Neural cell (in vitro differentiated cells): ENCODE results near the gene SPAG16. TPM values are rescaled to one million over a fixed set of nuclear protein-coding genes. Genes with fewer than 3 reads are reported as not detected.

Source experiments
- H2AFZ ChIP-seq: fragments of 200-600, 300-800 bp; sonication (generic), shearing (Covaris generic); 2 replicates; pipeline ENCODE4 v1.6.0; 2014; ENCODE audit warnings: low read depth, mild to moderate bottlenecking, antibody characterized with exemption, low read length, moderate library complexity
- H3F3A ChIP-seq: fragments of 200-600 bp; shearing (Covaris generic); 2 replicates; pipeline ENCODE4 v1.6.1; 2016; ENCODE audit warnings: mild to moderate bottlenecking, moderate library complexity, mixed read lengths, antibody characterized with exemption, low read length; ENCODE audit not compliant: insufficient read depth, poor library complexity, severe bottlenecking
- H3K27ac ChIP-seq: fragments of 200-600, 300-800 bp; sonication (generic), shearing (Covaris generic); 2 replicates; pipeline ENCODE4 v1.5.1; 2014; ENCODE audit warnings: mild to moderate bottlenecking, low read length, moderate library complexity
- H3K27me3 ChIP-seq: fragments of 300-800, 200-600 bp; sonication (generic), shearing (Covaris generic); 2 replicates; pipeline ENCODE4 v1.6.0; 2014; ENCODE audit warnings: mild to moderate bottlenecking, low read depth, low read length, moderate library complexity; ENCODE audit not compliant: insufficient read depth
- H3K36me3 ChIP-seq: fragments of 300-800, 200-600 bp; sonication (generic), shearing (Covaris generic); 2 replicates; pipeline ENCODE4 v1.5.1; 2014; ENCODE audit warnings: mild to moderate bottlenecking, antibody characterized with exemption, low read length, moderate library complexity; ENCODE audit not compliant: insufficient read depth
- H3K4me2 ChIP-seq: fragments of 300-800, 200-600 bp; sonication (generic), shearing (Covaris generic); 2 replicates; pipeline ENCODE4 v1.6.0; 2014; ENCODE audit warnings: mild to moderate bottlenecking, low read length
- H3K4me3 ChIP-seq: fragments of 300-800, 200-600 bp; sonication (generic), shearing (Covaris generic); 2 replicates; pipeline ENCODE4 v1.5.1; 2014; ENCODE audit warnings: mild to moderate bottlenecking, low read length, moderate library complexity
- H3K79me2 ChIP-seq: fragments of 200-600 bp; shearing (Covaris generic); replicated peaks from 2 replicates; pipeline ENCODE4 v1.6.0; 2014; ENCODE audit warnings: mild to moderate bottlenecking, low read length, moderate library complexity; ENCODE audit not compliant: insufficient read depth
- H3K9ac ChIP-seq: fragments of 300-800, 200-600 bp; sonication (generic), shearing (Covaris generic); 2 replicates; pipeline ENCODE4 v1.6.1; 2016; ENCODE audit warnings: mild to moderate bottlenecking, low read length, mixed read lengths
- H3K9me2 ChIP-seq: fragments of 200-600 bp; shearing (Covaris generic); 2 replicates; pipeline ENCODE4 v1.6.1; 2016; ENCODE audit warnings: mild to moderate bottlenecking, low read length, mixed read lengths; ENCODE audit not compliant: insufficient read depth
- H3K9me3 ChIP-seq: fragments of 200-600, 300-800 bp; sonication (generic), shearing (Covaris generic); 2 replicates; pipeline ENCODE4 v1.6.1; 2016; ENCODE audit warnings: mild to moderate bottlenecking, mixed run types, low read length, moderate library complexity, mixed read lengths
- H4K20me1 ChIP-seq: fragments of 200-600 bp; shearing (Covaris generic); 2 replicates; pipeline ENCODE4 v1.6.1; 2016; ENCODE audit warnings: mild to moderate bottlenecking, mixed run types; ENCODE audit not compliant: insufficient read depth
- CTCF ChIP-seq: fragments of 450-650 bp; IDR thresholded peaks from 2 replicates; pipeline ENCODE4 v1.5.1; 2014; ENCODE audit warnings: antibody characterized with exemption, mild to moderate bottlenecking, moderate library complexity; ENCODE audit not compliant: poor library complexity, severe bottlenecking
- EP300 ChIP-seq: fragments of 450-650 bp; conservative IDR thresholded peaks from 2 replicates; pipeline ENCODE4 v1.6.1; 2014; ENCODE audit warnings: antibody characterized with exemption, mild to moderate bottlenecking, moderate library complexity; ENCODE audit not compliant: poor library complexity, severe bottlenecking
- EZH2 ChIP-seq: fragments of 200-600, 300-800 bp; shearing (Covaris generic), sonication (generic); IDR thresholded peaks from 2 replicates; pipeline ENCODE4 v1.6.1; 2014; ENCODE audit warnings: antibody characterized with exemption, low read length, borderline replicate concordance, mild to moderate bottlenecking; ENCODE audit not compliant: insufficient read depth, poor library complexity, severe bottlenecking
- MXI1 ChIP-seq: fragments of 450-650 bp; conservative IDR thresholded peaks from 2 replicates; pipeline ENCODE4 v1.6.1; 2014; ENCODE audit warnings: antibody characterized with exemption, mild to moderate bottlenecking; ENCODE audit not compliant: poor library complexity, severe bottlenecking
- POLR2AphosphoS5 ChIP-seq: IDR thresholded peaks from 2 replicates; pipeline ENCODE4 v1.6.1; 2012
- RAD21 ChIP-seq: fragments of 450-650 bp; conservative IDR thresholded peaks from 2 replicates; pipeline ENCODE4 v1.6.1; 2014; ENCODE audit warnings: antibody characterized with exemption, mild to moderate bottlenecking, moderate library complexity
- REST ChIP-seq: IDR thresholded peaks from 2 replicates; pipeline ENCODE4 v1.6.1; 2012; ENCODE audit warnings: borderline replicate concordance
- SMC3 ChIP-seq: fragments of 450-650 bp; conservative IDR thresholded peaks from 2 replicates; pipeline ENCODE4 v1.6.1; 2014; ENCODE audit warnings: antibody characterized with exemption, mild to moderate bottlenecking, moderate library complexity; ENCODE audit not compliant: poor library complexity
- TAF1 ChIP-seq: IDR thresholded peaks from 2 replicates; pipeline ENCODE4 v1.6.1; 2012; ENCODE audit warnings: low read depth
- polyA plus RNA-seq: library from polyadenylated mRNA; depleted of rRNA; stranded (reverse); fragments of >200 nt; gene quantifications from 2 replicates; pipeline ENCODE4 v1.2.3, GENCODE V29; 2014

The SPAG16 gene
- polyA plus RNA-seq, 1 donor from 2014 or later: 75.4 TPM

DNA sequence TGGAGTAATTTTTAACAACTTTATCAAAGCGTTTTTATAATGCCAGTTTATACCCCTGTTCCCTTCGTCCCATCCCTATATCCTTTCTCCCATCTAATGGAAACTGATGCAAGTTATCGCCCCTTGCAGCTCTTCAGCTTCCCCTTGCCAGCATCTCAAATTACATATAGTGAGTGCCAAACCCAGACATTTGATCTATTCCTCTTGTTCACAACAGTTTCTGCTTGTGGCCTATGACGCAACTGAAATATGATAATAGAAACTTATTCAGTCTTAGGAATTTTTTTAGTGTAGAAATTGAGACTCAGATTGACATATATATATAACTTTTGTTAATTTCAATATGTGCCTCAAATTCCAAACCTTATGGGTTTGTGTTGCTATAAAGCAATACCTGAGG is 564.4 kb downstream of the SPAG16 start:
- Histone ChIP-seq H3K9me2 (no peaks in the 10 kb centered on the region), H3K79me2 (no peaks in the 10 kb centered on the region), H3K9me3 (no peaks in the 10 kb centered on the region), H3K36me3 (no peaks in the 10 kb centered on the region), H3F3A (no peaks in the 10 kb centered on the region), H3K9ac (no peak overlapping the region), H4K20me1 (no peaks in the 10 kb centered on the region), H3K4me2 (no peak overlapping the region), H2AFZ (no peak overlapping the region), H3K27me3 (no peaks in the 10 kb centered on the region), H3K27ac (no peak overlapping the region), H3K4me3 (no peak overlapping the region)
- TF ChIP-seq REST: no peak
- TF ChIP-seq POLR2AphosphoS5: no peak

GRCh38 chr2:213861638-213862037 is 577.4 kb downstream of the SPAG16 start:
- H3F3A ChIP-seq: no peaks in the 10 kb centered on the region
- no peaks in the 10 kb centered on the region for H4K20me1 ChIP-seq
- H3K4me2 ChIP-seq: no peak overlapping the region
- no peaks in the 10 kb centered on the region for H3K9me2 ChIP-seq
- no peaks in the 10 kb centered on the region for H3K27me3 ChIP-seq
- no peak overlapping the region for H2AFZ ChIP-seq
- TF ChIP-seq EZH2: no peak
- TF ChIP-seq SMC3: no peak
- TF ChIP-seq RAD21: no peak
- no peak for TF ChIP-seq REST
- no peak for TF ChIP-seq POLR2AphosphoS5
- TF ChIP-seq CTCF: no peak
- TF ChIP-seq EP300: no peak
- no peak for TF ChIP-seq MXI1
- TF ChIP-seq TAF1: no peak
- H3K4me3 ChIP-seq: no peak overlapping the region
- no peaks in the 10 kb centered on the region for H3K79me2 ChIP-seq
- H3K9ac ChIP-seq: no peak overlapping the region
- no peaks in the 10 kb centered on the region for H3K36me3 ChIP-seq
- H3K27ac ChIP-seq: no peak overlapping the region
- H3K9me3 ChIP-seq: no peaks in the 10 kb centered on the region
